Measurements from ENCODE around the gene LRRC74A. TPM values are rescaled to one million over a fixed set of nuclear protein-coding genes. Genes with fewer than 3 reads are reported as not detected.

LRRC74A gene
- total and polyA plus RNA-seq, 2 experiments from 2014 or later: not detected

DNA sequence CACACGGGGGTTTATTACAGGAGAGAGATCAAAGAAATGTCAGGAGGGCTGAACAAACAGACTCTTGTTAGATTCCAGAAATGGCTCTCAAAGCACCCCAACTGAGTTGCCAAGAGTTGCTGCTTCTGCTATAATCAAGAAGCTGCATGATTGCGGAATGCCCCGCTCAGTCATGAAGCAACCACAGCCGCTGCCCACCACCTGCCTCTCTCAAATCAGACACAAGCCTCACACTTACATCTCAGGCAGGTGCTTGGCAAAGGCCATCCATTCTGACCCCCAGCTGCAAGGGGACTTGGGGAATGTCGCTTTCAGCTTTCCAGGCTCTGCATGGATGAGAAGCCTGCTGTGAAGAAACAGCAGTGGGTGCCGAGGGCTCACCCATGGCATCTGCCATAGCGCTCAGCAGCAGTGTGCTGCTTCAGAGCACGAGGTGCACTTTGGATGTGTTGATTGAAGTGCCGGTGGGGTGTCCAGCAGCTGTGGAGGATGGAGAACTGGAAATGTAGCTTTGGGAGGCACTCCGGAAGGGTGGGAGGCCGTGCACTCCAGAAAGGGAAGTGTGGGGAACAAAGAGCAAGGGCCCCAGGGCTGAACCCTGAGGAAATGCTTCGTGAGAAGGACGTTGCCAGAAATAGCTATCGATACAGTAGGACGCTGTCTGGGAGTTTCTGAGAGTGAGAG lies 37.7 kb downstream of the LRRC74A start:
- H3K4me1 ChIP-seq (ENCODE audit: insufficient read depth): peaks cover 16% of the 10 kb centered on the region; the same call in 1 of the 2 replicates
- H3K27me3 ChIP-seq (ENCODE audit: insufficient read depth): no peaks in the 10 kb centered on the region; the same call in 1 of the 2 replicates
- H3F3A ChIP-seq (replicated peaks; ENCODE audit: low read depth): no peaks in the 10 kb centered on the region
- ATAC-seq: peak; percentile 12; the same call in 2 of the 3 replicates
- no peaks in the 10 kb centered on the region for H3K79me2 ChIP-seq (replicated peaks; ENCODE audit: insufficient read depth)
- no peaks in the 10 kb centered on the region for H3K36me3 Mint-ChIP-seq (ENCODE audit: low read depth)
- H3K4me1 Mint-ChIP-seq: peaks cover 43% of the 10 kb centered on the region
- H3K27ac Mint-ChIP-seq: no peak overlapping the region
- H3K27me3 Mint-ChIP-seq (ENCODE audit: insufficient read depth, low read depth, poor library complexity): peaks cover 9% of the 10 kb centered on the region
- DNase-seq (ENCODE audit: low spot score): no peak
- H3K4me3 ChIP-seq: no peak overlapping the region
- no peak overlapping the region for H3K4me3 Mint-ChIP-seq
- 0 out of 2 replicates have a peak, but pooled peaks cover 5% of the 10 kb centered on the region for H3K9me2 ChIP-seq (ENCODE audit: insufficient read depth)
- peak overlapping the region; percentile 55; the same call in 1 of the 2 replicates for H3K4me2 ChIP-seq
- no peaks in the 10 kb centered on the region for H3K36me3 ChIP-seq (ENCODE audit: insufficient read depth)
- no peaks in the 10 kb centered on the region for H4K20me1 ChIP-seq (replicated peaks; ENCODE audit: insufficient read depth)
- no peak for TF ChIP-seq ZNF114 (CRISPR knock-in tag; IDR thresholded peaks at IDR 0.05)
- TF ChIP-seq POLR2AphosphoS5 (IDR thresholded peaks at IDR 0.05; ENCODE audit: low read depth): no peak
- TF ChIP-seq STAT1 (IDR thresholded peaks at IDR 0.05; ENCODE audit: unreplicated experiment): no peak
- TF ChIP-seq, protein P1, sequence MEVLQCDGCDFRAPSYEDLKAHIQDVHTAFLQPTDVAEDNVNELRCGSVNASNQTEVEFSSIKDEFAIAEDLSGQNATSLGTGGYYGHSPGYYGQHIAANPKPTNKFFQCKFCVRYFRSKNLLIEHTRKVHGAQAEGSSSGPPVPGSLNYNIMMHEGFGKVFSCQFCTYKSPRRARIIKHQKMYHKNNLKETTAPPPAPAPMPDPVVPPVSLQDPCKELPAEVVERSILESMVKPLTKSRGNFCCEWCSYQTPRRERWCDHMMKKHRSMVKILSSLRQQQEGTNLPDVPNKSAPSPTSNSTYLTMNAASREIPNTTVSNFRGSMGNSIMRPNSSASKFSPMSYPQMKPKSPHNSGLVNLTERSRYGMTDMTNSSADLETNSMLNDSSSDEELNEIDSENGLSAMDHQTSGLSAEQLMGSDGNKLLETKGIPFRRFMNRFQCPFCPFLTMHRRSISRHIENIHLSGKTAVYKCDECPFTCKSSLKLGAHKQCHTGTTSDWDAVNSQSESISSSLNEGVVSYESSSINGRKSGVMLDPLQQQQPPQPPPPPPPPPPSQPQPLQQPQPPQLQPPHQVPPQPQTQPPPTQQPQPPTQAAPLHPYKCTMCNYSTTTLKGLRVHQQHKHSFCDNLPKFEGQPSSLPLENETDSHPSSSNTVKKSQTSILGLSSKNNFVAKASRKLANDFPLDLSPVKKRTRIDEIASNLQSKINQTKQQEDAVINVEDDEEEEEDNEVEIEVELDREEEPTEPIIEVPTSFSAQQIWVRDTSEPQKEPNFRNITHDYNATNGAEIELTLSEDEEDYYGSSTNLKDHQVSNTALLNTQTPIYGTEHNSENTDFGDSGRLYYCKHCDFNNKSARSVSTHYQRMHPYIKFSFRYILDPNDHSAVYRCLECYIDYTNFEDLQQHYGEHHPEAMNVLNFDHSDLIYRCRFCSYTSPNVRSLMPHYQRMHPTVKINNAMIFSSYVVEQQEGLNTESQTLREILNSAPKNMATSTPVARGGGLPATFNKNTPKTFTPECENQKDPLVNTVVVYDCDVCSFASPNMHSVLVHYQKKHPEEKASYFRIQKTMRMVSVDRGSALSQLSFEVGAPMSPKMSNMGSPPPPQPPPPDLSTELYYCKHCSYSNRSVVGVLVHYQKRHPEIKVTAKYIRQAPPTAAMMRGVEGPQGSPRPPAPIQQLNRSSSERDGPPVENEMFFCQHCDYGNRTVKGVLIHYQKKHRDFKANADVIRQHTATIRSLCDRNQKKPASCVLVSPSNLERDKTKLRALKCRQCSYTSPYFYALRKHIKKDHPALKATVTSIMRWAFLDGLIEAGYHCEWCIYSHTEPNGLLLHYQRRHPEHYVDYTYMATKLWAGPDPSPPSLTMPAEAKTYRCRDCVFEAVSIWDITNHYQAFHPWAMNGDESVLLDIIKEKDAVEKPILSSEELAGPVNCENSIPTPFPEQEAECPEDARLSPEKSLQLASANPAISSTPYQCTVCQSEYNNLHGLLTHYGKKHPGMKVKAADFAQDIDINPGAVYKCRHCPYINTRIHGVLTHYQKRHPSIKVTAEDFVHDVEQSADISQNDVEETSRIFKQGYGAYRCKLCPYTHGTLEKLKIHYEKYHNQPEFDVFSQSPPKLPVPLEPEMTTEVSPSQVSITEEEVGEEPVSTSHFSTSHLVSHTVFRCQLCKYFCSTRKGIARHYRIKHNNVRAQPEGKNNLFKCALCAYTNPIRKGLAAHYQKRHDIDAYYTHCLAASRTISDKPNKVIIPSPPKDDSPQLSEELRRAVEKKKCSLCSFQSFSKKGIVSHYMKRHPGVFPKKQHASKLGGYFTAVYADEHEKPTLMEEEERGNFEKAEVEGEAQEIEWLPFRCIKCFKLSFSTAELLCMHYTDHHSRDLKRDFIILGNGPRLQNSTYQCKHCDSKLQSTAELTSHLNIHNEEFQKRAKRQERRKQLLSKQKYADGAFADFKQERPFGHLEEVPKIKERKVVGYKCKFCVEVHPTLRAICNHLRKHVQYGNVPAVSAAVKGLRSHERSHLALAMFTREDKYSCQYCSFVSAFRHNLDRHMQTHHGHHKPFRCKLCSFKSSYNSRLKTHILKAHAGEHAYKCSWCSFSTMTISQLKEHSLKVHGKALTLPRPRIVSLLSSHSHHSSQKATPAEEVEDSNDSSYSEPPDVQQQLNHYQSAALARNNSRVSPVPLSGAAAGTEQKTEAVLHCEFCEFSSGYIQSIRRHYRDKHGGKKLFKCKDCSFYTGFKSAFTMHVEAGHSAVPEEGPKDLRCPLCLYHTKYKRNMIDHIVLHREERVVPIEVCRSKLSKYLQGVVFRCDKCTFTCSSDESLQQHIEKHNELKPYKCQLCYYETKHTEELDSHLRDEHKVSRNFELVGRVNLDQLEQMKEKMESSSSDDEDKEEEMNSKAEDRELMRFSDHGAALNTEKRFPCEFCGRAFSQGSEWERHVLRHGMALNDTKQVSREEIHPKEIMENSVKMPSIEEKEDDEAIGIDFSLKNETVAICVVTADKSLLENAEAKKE (CRISPR knock-in tag; IDR thresholded peaks at IDR 0.05): no peak
- TF ChIP-seq, protein P2, sequence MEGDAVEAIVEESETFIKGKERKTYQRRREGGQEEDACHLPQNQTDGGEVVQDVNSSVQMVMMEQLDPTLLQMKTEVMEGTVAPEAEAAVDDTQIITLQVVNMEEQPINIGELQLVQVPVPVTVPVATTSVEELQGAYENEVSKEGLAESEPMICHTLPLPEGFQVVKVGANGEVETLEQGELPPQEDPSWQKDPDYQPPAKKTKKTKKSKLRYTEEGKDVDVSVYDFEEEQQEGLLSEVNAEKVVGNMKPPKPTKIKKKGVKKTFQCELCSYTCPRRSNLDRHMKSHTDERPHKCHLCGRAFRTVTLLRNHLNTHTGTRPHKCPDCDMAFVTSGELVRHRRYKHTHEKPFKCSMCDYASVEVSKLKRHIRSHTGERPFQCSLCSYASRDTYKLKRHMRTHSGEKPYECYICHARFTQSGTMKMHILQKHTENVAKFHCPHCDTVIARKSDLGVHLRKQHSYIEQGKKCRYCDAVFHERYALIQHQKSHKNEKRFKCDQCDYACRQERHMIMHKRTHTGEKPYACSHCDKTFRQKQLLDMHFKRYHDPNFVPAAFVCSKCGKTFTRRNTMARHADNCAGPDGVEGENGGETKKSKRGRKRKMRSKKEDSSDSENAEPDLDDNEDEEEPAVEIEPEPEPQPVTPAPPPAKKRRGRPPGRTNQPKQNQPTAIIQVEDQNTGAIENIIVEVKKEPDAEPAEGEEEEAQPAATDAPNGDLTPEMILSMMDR (conservative IDR thresholded peaks at IDR 0.05; ENCODE audit: low read depth in 2 of 2): no peak
- no peak for TF ChIP-seq EZH2 (IDR thresholded peaks at IDR 0.05; ENCODE audit: low read depth, unreplicated experiment)
- TF ChIP-seq, protein P3, sequence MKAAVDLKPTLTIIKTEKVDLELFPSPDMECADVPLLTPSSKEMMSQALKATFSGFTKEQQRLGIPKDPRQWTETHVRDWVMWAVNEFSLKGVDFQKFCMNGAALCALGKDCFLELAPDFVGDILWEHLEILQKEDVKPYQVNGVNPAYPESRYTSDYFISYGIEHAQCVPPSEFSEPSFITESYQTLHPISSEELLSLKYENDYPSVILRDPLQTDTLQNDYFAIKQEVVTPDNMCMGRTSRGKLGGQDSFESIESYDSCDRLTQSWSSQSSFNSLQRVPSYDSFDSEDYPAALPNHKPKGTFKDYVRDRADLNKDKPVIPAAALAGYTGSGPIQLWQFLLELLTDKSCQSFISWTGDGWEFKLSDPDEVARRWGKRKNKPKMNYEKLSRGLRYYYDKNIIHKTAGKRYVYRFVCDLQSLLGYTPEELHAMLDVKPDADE (IDR thresholded peaks at IDR 0.05): no peak
- no peak for TF ChIP-seq JUNB (IDR thresholded peaks at IDR 0.05; ENCODE audit: unreplicated experiment)
- TF ChIP-seq NANOG (IDR thresholded peaks at IDR 0.05; ENCODE audit: borderline replicate concordance): no peak
- TF ChIP-seq EZH2phosphoT487 (IDR thresholded peaks at IDR 0.05; ENCODE audit: unreplicated experiment): no peak
- TF ChIP-seq ZNF331 (CRISPR knock-in tag; IDR thresholded peaks at IDR 0.05; ENCODE audit: low read depth): no peak
- no peak for TF ChIP-seq CREB1 (CRISPR knock-in tag; IDR thresholded peaks at IDR 0.05; ENCODE audit: low read depth)
- TF ChIP-seq, protein P4, sequence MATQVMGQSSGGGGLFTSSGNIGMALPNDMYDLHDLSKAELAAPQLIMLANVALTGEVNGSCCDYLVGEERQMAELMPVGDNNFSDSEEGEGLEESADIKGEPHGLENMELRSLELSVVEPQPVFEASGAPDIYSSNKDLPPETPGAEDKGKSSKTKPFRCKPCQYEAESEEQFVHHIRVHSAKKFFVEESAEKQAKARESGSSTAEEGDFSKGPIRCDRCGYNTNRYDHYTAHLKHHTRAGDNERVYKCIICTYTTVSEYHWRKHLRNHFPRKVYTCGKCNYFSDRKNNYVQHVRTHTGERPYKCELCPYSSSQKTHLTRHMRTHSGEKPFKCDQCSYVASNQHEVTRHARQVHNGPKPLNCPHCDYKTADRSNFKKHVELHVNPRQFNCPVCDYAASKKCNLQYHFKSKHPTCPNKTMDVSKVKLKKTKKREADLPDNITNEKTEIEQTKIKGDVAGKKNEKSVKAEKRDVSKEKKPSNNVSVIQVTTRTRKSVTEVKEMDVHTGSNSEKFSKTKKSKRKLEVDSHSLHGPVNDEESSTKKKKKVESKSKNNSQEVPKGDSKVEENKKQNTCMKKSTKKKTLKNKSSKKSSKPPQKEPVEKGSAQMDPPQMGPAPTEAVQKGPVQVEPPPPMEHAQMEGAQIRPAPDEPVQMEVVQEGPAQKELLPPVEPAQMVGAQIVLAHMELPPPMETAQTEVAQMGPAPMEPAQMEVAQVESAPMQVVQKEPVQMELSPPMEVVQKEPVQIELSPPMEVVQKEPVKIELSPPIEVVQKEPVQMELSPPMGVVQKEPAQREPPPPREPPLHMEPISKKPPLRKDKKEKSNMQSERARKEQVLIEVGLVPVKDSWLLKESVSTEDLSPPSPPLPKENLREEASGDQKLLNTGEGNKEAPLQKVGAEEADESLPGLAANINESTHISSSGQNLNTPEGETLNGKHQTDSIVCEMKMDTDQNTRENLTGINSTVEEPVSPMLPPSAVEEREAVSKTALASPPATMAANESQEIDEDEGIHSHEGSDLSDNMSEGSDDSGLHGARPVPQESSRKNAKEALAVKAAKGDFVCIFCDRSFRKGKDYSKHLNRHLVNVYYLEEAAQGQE (IDR thresholded peaks at IDR 0.05; ENCODE audit: unreplicated experiment): no peak
- no peaks in the 10 kb centered on the region for H3K9me3 Mint-ChIP-seq
- 0 out of 2 replicates have a peak overlapping the region, but pooled peaks have one; percentile 19 for H3K27ac ChIP-seq (ENCODE audit: low read depth)
- H2AFZ ChIP-seq: peak overlapping the region; percentile 89
